HepG2 (cell line): ENCODE data around the gene C10orf143. TPM values are rescaled to one million over a fixed set of nuclear protein-coding genes. Genes with fewer than 3 reads are reported as not detected.

Source experiments
- CREB1 ChIP-seq, 2 experiments: fragments of 450-650 bp in 1 of 2; IDR thresholded peaks; 2 replicates each; pipeline ENCODE4 v1.6.1; 2016 to 2017; ENCODE audit warnings: control low read depth in 1 of 2, mild to moderate bottlenecking in 1 of 2, missing compliant biosample characterization in 1 of 2, missing genetic modification characterization in 1 of 2
- ETS1 ChIP-seq: sonication (generic); formaldehyde crosslinking; IDR thresholded peaks from 2 replicates; pipeline ENCODE4 v1.4.0; 2020; ENCODE audit warnings: missing genetic modification reagents
- FOXP1 ChIP-seq, 2 experiments: fragments of 450-650 bp in 1 of 2; IDR thresholded peaks; 2 replicates each; pipeline ENCODE4 v1.6.1; 2017 to 2018; ENCODE audit warnings: antibody characterized with exemption in 1 of 2
- HNRNPL ChIP-seq: fragments of 200-400 bp; formaldehyde crosslinking; IDR thresholded peaks from 2 replicates; pipeline ENCODE4 v1.6.1; 2017; ENCODE audit warnings: mild to moderate bottlenecking, low read depth, low read length
- HNRNPUL1 ChIP-seq: fragments of 200-400 bp; formaldehyde crosslinking; IDR thresholded peaks from 2 replicates; pipeline ENCODE4 v1.6.1; 2017; ENCODE audit warnings: low read depth, mild to moderate bottlenecking, low read length, moderate library complexity
- HOMEZ ChIP-seq: IDR thresholded peaks from 2 replicates; pipeline ENCODE4 v1.6.1; 2016; ENCODE audit warnings: low read depth
- MYNN ChIP-seq: sonication (generic); formaldehyde crosslinking; IDR thresholded peaks from 2 replicates; pipeline ENCODE4 v1.4.0; 2020; ENCODE audit warnings: mild to moderate bottlenecking, low read depth, missing genetic modification reagents
- PAXIP1 ChIP-seq: sonication (generic); formaldehyde crosslinking; conservative IDR thresholded peaks from 2 replicates; pipeline ENCODE4 v1.4.0; 2020; ENCODE audit warnings: mild to moderate bottlenecking, missing genetic modification reagents, moderate library complexity
- TFE3 ChIP-seq: IDR thresholded peaks from 2 replicates; pipeline ENCODE4 v1.6.1; 2016
- TOE1 ChIP-seq: sonication (generic); formaldehyde crosslinking; IDR thresholded peaks from 2 replicates; pipeline ENCODE4 v1.4.0; 2020; ENCODE audit warnings: mild to moderate bottlenecking, missing genetic modification reagents
- ZFP41 ChIP-seq: sonication (generic); formaldehyde crosslinking; IDR thresholded peaks from 2 replicates; pipeline ENCODE4 v1.4.0; 2020; ENCODE audit warnings: mild to moderate bottlenecking, missing genetic modification reagents, borderline replicate concordance
- ZMYM2 ChIP-seq: sonication (generic); formaldehyde crosslinking; IDR thresholded peaks from 2 replicates; pipeline ENCODE4 v1.8.0; 2022; ENCODE audit warnings: mild to moderate bottlenecking, missing genetic modification reagents
- ZNF577 ChIP-seq: sonication (generic); formaldehyde crosslinking; IDR thresholded peaks from 2 replicates; pipeline ENCODE4 v1.4.0; 2020; ENCODE audit warnings: mild to moderate bottlenecking, low read depth, missing genetic modification reagents, borderline replicate concordance
- ZNF639 ChIP-seq: conservative IDR thresholded peaks from 2 replicates; pipeline ENCODE4 v1.6.1; 2018; ENCODE audit warnings: missing genetic modification reagents
- ZNF710 ChIP-seq: sonication (generic); formaldehyde crosslinking; IDR thresholded peaks from 2 replicates; pipeline ENCODE4 v1.5.0; 2020; ENCODE audit warnings: mild to moderate bottlenecking, missing genetic modification reagents, borderline replicate concordance
- ZSCAN12 ChIP-seq: sonication (generic); formaldehyde crosslinking; IDR thresholded peaks from 2 replicates; pipeline ENCODE4 v1.9.0; 2021; ENCODE audit warnings: mild to moderate bottlenecking, missing genetic modification reagents
- polyA plus RNA-seq, 8 experiments: library from polyadenylated mRNA; depleted of rRNA in 3 of 8; stranded (reverse) in 7 of 8; unstranded in 1 of 8; fragments of >200 nt; fragmentation: Illumina TruSeq in 4 of 8; extraction: Trizol in 4 of 8; gene quantifications; 2 replicates each; pipeline versions ENCODE4 v1.2.1 to v1.2.3, GENCODE V29; 2011 to 2016; ENCODE audit warnings: low read depth in 4 of 8, missing spikeins in 1 of 8, mixed read lengths in 1 of 8; ENCODE audit not compliant: insufficient read depth in 1 of 8
- total RNA-seq, 5 experiments: library from RNA; depleted of rRNA; stranded (reverse); fragments of >200 nt; fragmentation: Illumina TruSeq; extraction: Trizol; gene quantifications; 2 replicates each; pipeline ENCODE4 v1.2.3, GENCODE V29; 2016; ENCODE audit warnings: low read depth in 1 of 5

The C10orf143 gene
- total and polyA plus RNA-seq, 2 of the 13 experiments (the other 11 are each of a cell fraction or from before 2014, with no cell fraction given), result 0.21 to 0.91 TPM

GRCh38 chr10:130136226-130137089 is 25.8 kb upstream of the C10orf143 start, which contains the start of gene GLRX3 (continued):
- TF ChIP-seq MYNN (no peak), HOMEZ (CRISPR knock-in tag) (no peak), ZFP41 (CRISPR knock-in tag) (no peak), ZNF710 (no peak), ZMYM2 (no peak), CREB1 (IDR thresholded peaks at IDR 0.05) (no peak), CREB1 (CRISPR knock-in tag; IDR thresholded peaks at IDR 0.05) (no peak), TOE1 (CRISPR knock-in tag) (no peak), TFE3 (0 out of 2 replicates have a peak, but pooled peaks have one; percentile 33), ETS1 (CRISPR knock-in tag) (no peak), PAXIP1 (CRISPR knock-in tag) (peak; percentile 43; the same call in 1 of the 2 replicates), ZNF639 (CRISPR knock-in tag) (no peak; the same call in 1 of the 2 replicates), ZSCAN12 (no peak), ZNF577 (CRISPR knock-in tag) (no peak), HNRNPUL1 (no peak), HNRNPL (0 out of 2 replicates have a peak, but pooled peaks have one; percentile 40), FOXP1 (IDR thresholded peaks at IDR 0.05) (no peak), FOXP1 (CRISPR knock-in tag; IDR thresholded peaks at IDR 0.05) (no peak)
